Esophagus muscularis mucosa (tissue), 4 donors: Measurements from ENCODE around the gene AQR. TPM values are rescaled to one million over a fixed set of nuclear protein-coding genes. Genes with fewer than 3 reads are reported as not detected.

Source experiments
- DNase-seq: peaks from one replicate; pipeline ENCODE4 v3.0.0-alpha.2; 2017; ENCODE audit errors: extremely low spot score
- H3K27ac ChIP-seq, 4 donors: fragments of 200-600 bp; sonication (generic); replicated peaks in 1 of 4; 1 replicate in 3 of 4; 2 replicates in 1 of 4; pipeline ENCODE4 v1.5.1; 2016 to 2019; ENCODE audit warnings: mild to moderate bottlenecking in 1 of 4
- H3K27me3 ChIP-seq, 4 donors: fragments of 200-600 bp; sonication (generic); one replicate each; pipeline versions ENCODE4 v1.5.1 to v1.6.0; 2016 to 2019
- H3K36me3 ChIP-seq, 4 donors: fragments of 200-600 bp; sonication (generic); one replicate each; pipeline ENCODE4 v1.5.1; 2016 to 2019
- H3K4me1 ChIP-seq, 4 donors: fragments of 200-600 bp; sonication (generic); one replicate each; pipeline ENCODE4 v1.5.1; 2016 to 2019
- H3K4me3 ChIP-seq, 4 donors: fragments of 200-600 bp; sonication (generic); 1 replicate in 2 of 4; 2 replicates in 2 of 4; pipeline ENCODE4 v1.5.1; 2016 to 2019; ENCODE audit warnings: mild to moderate bottlenecking in 4 of 4, moderate library complexity in 1 of 4
- H3K9me3 ChIP-seq, 4 donors: fragments of 200-600 bp; sonication (generic); 1 replicate in 3 of 4; 2 replicates in 1 of 4; pipeline ENCODE4 v1.5.1; 2016 to 2019
- CTCF ChIP-seq, 3 experiments: fragments of 200-600 bp in 2 of 3; fragments of 450-650 bp in 1 of 3; sonication (generic) in 2 of 3; IDR thresholded peaks; one replicate each; pipeline ENCODE4 v1.5.1; 2017 to 2019; ENCODE audit warnings: antibody characterized with exemption in 3 of 3, mild to moderate bottlenecking in 2 of 3, moderate library complexity in 1 of 3
- EP300 ChIP-seq: sonication (generic); formaldehyde crosslinking; IDR thresholded peaks from one replicate; pipeline ENCODE4 v1.6.1; 2017; ENCODE audit warnings: antibody characterized with exemption
- POLR2A ChIP-seq: fragments of 450-650 bp; IDR thresholded peaks from one replicate; pipeline ENCODE4 v1.6.1; 2017; ENCODE audit warnings: antibody characterized with exemption, moderate library complexity, mild to moderate bottlenecking, low read depth
- POLR2AphosphoS5 ChIP-seq, 2 donors: sonication (generic); formaldehyde crosslinking; IDR thresholded peaks; one replicate each; pipeline ENCODE4 v1.6.1; 2017; ENCODE audit warnings: antibody characterized with exemption in 2 of 2
- WGBS: methylation state at CpG from one replicate; pipeline ENCODE4 v1.1.5; 2018; 5-methylcytosine and 5-hydroxymethylcytosine counted together
- intact Hi-C: fragments of 100-400 bp; cut with DNase I; formaldehyde crosslinking; loops from one replicate; pipeline ENCODE4 v1.15.1; 2023
- total RNA-seq, 4 donors: library from RNA; depleted of rRNA; stranded (reverse); fragments of >200 nt; gene quantifications; one replicate each; pipeline versions ENCODE4 v1.1.0 to v1.2.1, GENCODE V29; 2016

The AQR gene
- total RNA-seq, 4 donors from 2014 or later: 14.2 to 18.7 (median 16.8) TPM

GRCh38 chr15:34993412-34993811, 23.9 kb upstream of the AQR start:
- Histone ChIP-seq H3K9me3 (no peaks in the 10 kb centered on the region), H3K36me3 (no peaks in the 10 kb centered on the region), H3K4me1 (peaks cover 5 to 9% (median 7%) of the 10 kb centered on the region in 4 donors), H3K27ac (no peak overlapping the region), H3K4me3 (no peak overlapping the region), H3K27me3 (no peaks in the 10 kb centered on the region)
- no peak for DNase-seq
- 96% methylated on average over 6 of the region's 6 CpGs for WGBS
- intact Hi-C loops: no loop called here
- no peak for TF ChIP-seq CTCF (IDR thresholded peaks at IDR 0.05)
- no peak for TF ChIP-seq POLR2A
- no peak for TF ChIP-seq POLR2AphosphoS5 (IDR thresholded peaks at IDR 0.05)
- TF ChIP-seq EP300: no peak

- peak within 1 kb of the TSS; percentile 93 to 96 (median 95) for H3K27ac ChIP-seq
- peak; percentile 95 for DNase-seq
- WGBS: under 1% methylated on average over 38 of the region's 60 CpGs
- H3K36me3 ChIP-seq: peaks cover 0 to 13% (median 2%) of the 10 kb centered on the region in 4 donors
- peaks cover 34 to 45% (median 42%) of the 10 kb centered on the region in 4 donors for H3K4me1 ChIP-seq
- H3K9me3 ChIP-seq: no peaks in the 10 kb centered on the region
- intact Hi-C loops: loop anchor here (10.0 kb wide), 1 partner anchor 763 kb away; the partner anchor contains the start of gene EMC4
- H3K27me3 ChIP-seq: no peaks in the 10 kb centered on the region
- TF ChIP-seq POLR2A (peak; percentile 65), EP300 (no peak), POLR2AphosphoS5 (IDR thresholded peaks at IDR 0.05) (peak; percentile 76 to 84), CTCF (IDR thresholded peaks at IDR 0.05) (peak in 1 of 3 experiments; percentile 35)
- H3K4me3 ChIP-seq: peak within 1 kb of the TSS; percentile 71 to 84 (median 79)
Observed at GRCh38 chr15:34988027-34988902, 18.7 kb upstream of the AQR start, which contains the start of gene ZNF770. Gene ZNF770, minus strand, starts transcription at chr15:34988287. Its CDS starts 4,853 bp downstream, at chr15:34983434.

- Histone ChIP-seq H3K4me3 (peak overlapping the region; percentile 71 to 84 (median 79)), H3K4me1 (peaks cover 34 to 45% (median 42%) of the 10 kb centered on the region in 4 donors), H3K36me3 (peaks cover 5 to 20% (median 8%) of the 10 kb centered on the region in 4 donors), H3K9me3 (no peaks in the 10 kb centered on the region), H3K27ac (peak overlapping the region; percentile 93 to 96 (median 95)), H3K27me3 (no peaks in the 10 kb centered on the region)
- no peak for TF ChIP-seq CTCF (IDR thresholded peaks at IDR 0.05)
- 0% methylated on average over 16 of the region's 16 CpGs for WGBS
- intact Hi-C loops: loop anchor here (10.0 kb wide), 1 partner anchor 763 kb away; the partner anchor contains the start of gene EMC4
- no peak for DNase-seq
Observed at GRCh38 chr15:34987609-34988026, 18.1 kb upstream of the AQR start.

GRCh38 chr15:34986771-34987480, 17.4 kb upstream of the AQR start:
- H3K9me3 ChIP-seq: no peaks in the 10 kb centered on the region
- H3K27me3 ChIP-seq: no peaks in the 10 kb centered on the region
- DNase-seq: no peak
- H3K4me1 ChIP-seq: peaks cover 34 to 45% (median 42%) of the 10 kb centered on the region in 4 donors
- no peak for TF ChIP-seq POLR2A
- TF ChIP-seq CTCF (IDR thresholded peaks at IDR 0.05): no peak
- H3K27ac ChIP-seq: peak overlapping the region in 3 of 4 donors; percentile 93 to 96 (median 95)
- intact Hi-C loops: loop anchor here (10.0 kb wide), 1 partner anchor 762 kb away; the partner anchor contains the start of gene EMC4
- peak overlapping the region; percentile 71 to 84 (median 79) for H3K4me3 ChIP-seq
- WGBS: 24% methylated on average over 9 of the region's 9 CpGs
- H3K36me3 ChIP-seq: peaks cover 10 to 26% (median 15%) of the 10 kb centered on the region in 4 donors
